Adipocyte (in vitro differentiated cells): ENCODE measurements around the gene ADCY3.

Experiments
- DNase-seq: peaks from one replicate; pipeline ENCODE4 v3.0.0-alpha.2; 2015; ENCODE audit warnings: low read depth
- H3K27me3 ChIP-seq: replicated peaks from 2 replicates; pipeline ENCODE4 v1.7.0; 2013; ENCODE audit warnings: mild to moderate bottlenecking, low read length, moderate library complexity; ENCODE audit not compliant: control insufficient read depth, insufficient read depth
- H3K36me3 ChIP-seq: 2 replicates; pipeline ENCODE4 v1.7.0; 2013; ENCODE audit warnings: low read length, mild to moderate bottlenecking, moderate library complexity; ENCODE audit not compliant: control insufficient read depth, insufficient read depth, severe bottlenecking
- H3K4me1 ChIP-seq: 2 replicates; pipeline ENCODE4 v1.7.0; 2013; ENCODE audit warnings: mild to moderate bottlenecking, low read length, moderate library complexity; ENCODE audit not compliant: control insufficient read depth, insufficient read depth
- H3K4me3 ChIP-seq: 2 replicates; pipeline ENCODE4 v1.7.0; 2013; ENCODE audit warnings: mild to moderate bottlenecking, low read length, moderate library complexity
- H3K9ac ChIP-seq: 2 replicates; pipeline ENCODE4 v1.7.0; 2013; ENCODE audit warnings: mild to moderate bottlenecking, low read length, moderate library complexity
- H3K9me3 ChIP-seq: 2 replicates; pipeline ENCODE4 v1.7.0; 2013; ENCODE audit warnings: mild to moderate bottlenecking, low read length, moderate library complexity; ENCODE audit not compliant: control insufficient read depth

Gene ADCY3

GRCh38 chr2:24797644-24798043, 122.4 kb downstream of the ADCY3 start:
- Histone ChIP-seq H3K27me3 (no peaks in the 10 kb centered on the region), H3K9me3 (no peaks in the 10 kb centered on the region), H3K9ac (no peak overlapping the region), H3K4me1 (peaks cover 4% of the 10 kb centered on the region), H3K4me3 (no peak overlapping the region), H3K36me3 (no peaks in the 10 kb centered on the region)
- DNase-seq, result no peak

DNA sequence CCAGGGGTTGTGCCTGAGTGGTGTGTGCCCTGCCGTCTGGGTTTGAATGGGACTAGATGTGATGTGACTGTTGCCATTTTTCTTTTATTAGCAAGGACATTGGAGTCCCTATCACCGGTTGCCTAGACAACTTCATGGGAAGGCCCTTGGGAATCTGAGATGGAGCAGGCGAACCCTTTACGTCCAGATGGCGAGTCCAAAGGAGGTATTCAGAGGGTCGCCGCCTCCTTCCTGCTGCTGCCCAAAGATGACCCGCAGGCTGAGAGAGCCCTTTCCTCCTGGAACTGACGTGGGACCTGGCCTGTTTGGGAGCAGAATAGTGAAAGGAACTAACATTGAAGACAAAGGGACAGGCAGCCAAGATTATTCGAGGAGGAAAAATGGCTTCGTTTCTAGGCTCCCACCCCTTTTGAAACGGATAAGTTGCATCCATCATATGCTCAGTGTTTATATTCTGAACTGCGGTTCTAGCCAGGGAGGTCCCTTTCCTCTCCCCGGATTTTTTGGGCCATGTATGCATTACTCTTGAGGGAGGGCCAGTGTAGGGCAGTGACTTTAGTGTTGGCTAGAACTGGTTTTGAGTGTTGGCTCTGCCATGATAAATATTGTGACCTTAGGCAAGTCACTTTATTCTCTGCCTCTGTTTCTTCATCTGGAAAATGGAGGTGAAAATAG, 126.1 kb downstream of the ADCY3 start:
- Histone ChIP-seq H3K4me1 (peaks cover 8% of the 10 kb centered on the region), H3K36me3 (peaks cover 10% of the 10 kb centered on the region)
- peak; percentile 45 for DNase-seq

DNA sequence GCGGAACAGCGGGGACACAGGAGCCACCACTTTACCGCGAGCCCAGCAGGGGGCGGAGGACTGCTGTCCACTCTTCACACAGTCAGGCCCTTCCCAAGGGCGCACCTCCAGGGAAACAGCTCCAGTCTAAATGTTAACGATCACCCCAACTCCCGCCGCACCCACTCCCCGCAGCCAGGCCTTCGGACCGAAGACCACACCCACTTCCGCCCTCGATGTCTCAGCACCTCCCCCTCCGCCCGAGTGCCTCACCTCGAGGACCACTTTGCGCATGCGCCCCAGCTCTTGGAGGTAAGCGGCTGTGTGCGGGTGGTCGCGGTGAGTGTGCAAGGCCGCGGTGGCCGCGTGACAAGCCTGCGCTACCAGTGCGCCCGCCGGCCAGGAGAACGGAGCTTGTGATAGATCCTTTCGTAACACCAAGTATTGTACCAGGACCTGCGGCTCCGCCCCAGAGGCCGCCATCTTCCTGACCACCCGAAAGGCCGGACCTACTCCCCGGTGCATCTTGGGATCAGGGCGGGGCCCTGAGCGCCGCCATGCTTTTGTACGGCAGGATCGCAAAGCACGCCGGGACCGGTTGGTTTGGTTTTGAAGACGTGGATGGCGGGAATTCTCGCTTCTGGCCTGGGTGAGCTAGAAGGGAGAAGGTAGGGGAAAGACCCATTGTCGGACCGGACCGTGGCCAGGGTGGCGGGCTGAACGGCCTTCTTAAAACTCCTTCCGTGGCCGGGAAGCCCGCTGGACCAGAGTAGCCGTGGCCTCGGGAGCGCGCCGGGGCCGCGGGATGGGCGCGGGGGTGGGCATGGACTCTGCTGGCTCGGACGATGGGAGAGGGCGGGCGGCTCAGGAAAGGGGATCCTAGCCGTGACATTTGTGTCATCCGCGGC, 126.9 kb downstream of the ADCY3 start, which contains the start of the genes CENPO and PTRHD1:
CENPO (plus strand) TSS at position 552 of the 887 bp plus-strand sequence. CDS start 495 bp downstream, outside the sequence.
PTRHD1 (minus strand) TSS at position 518 of the 887 bp plus-strand sequence; CDS start at position 504, 14 bp downstream.
- Histone ChIP-seq H3K9ac (peak within 1 kb of the TSS; percentile 95), H3K4me3 (peak within 1 kb of the TSS; percentile 88), H3K27me3 (no peaks in the 10 kb centered on the region), H3K9me3 (no peaks in the 10 kb centered on the region), H3K4me1 (peaks cover 8% of the 10 kb centered on the region), H3K36me3 (peaks cover 10% of the 10 kb centered on the region)
- peak; percentile 98 for DNase-seq

More for the DNA sequence above, 126.1 kb downstream of the ADCY3 start:
- Histone ChIP-seq H3K9ac (peak overlapping the region; percentile 95), H3K9me3 (no peaks in the 10 kb centered on the region), H3K27me3 (no peaks in the 10 kb centered on the region), H3K4me3 (peak overlapping the region; percentile 88)

DNA sequence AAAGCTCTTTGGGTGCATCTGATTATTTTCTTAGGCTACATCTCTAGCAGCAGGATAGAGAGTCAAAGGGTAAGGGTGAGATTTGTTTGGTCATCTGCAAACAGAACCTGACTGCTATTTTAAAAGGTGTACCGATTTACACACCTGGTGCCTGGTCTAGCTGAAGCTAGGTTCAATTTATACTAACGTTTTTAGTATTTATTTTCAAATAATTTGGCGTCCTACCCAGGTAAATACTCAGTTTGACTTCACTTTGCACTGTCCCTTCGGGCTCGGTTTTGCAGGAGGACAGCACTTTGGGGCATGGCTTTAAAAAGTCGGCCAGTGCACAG, 127.5 kb downstream of the ADCY3 start:
- no peaks in the 10 kb centered on the region for H3K9me3 ChIP-seq
- peaks cover 8% of the 10 kb centered on the region for H3K4me1 ChIP-seq
- peaks cover 10% of the 10 kb centered on the region for H3K36me3 ChIP-seq
- peak overlapping the region; percentile 95 for H3K9ac ChIP-seq
- H3K4me3 ChIP-seq, result peak overlapping the region; percentile 88
- H3K27me3 ChIP-seq, result no peaks in the 10 kb centered on the region
- no peak for DNase-seq

GRCh38 chr2:24791452-24791851, 128.6 kb downstream of the ADCY3 start:
- H3K9ac ChIP-seq, result no peak overlapping the region
- H3K36me3 ChIP-seq, result peaks cover 10% of the 10 kb centered on the region
- H3K4me1 ChIP-seq, result peaks cover 8% of the 10 kb centered on the region
- no peaks in the 10 kb centered on the region for H3K27me3 ChIP-seq
- no peaks in the 10 kb centered on the region for H3K9me3 ChIP-seq
- no peak for DNase-seq
- H3K4me3 ChIP-seq, result no peak overlapping the region

DNA sequence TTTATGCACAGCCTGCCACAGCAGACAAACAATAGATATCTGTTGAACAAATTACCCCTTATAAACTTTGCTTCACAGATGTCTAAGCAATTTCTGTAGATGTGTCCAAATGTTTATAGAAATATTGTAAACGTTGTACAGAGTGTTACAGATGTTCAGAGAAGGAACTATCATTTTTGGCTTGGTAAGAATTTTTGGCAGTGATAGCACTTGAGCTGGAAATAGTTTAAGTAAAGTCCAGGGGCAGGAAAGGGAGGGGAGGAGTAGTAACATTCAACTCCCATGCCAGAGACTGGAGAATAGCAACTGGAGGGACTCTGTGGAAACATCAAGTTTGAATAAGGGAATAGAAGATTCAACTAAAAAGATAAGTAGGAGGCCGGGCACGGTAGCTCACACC, 131.2 kb downstream of the ADCY3 start:
- no peaks in the 10 kb centered on the region for H3K27me3 ChIP-seq
- H3K4me3 ChIP-seq, result no peak overlapping the region
- peaks cover 10% of the 10 kb centered on the region for H3K36me3 ChIP-seq
- H3K9ac ChIP-seq, result no peak overlapping the region
- DNase-seq, result no peak
- H3K4me1 ChIP-seq, result peaks cover 3% of the 10 kb centered on the region
- no peaks in the 10 kb centered on the region for H3K9me3 ChIP-seq

DNA sequence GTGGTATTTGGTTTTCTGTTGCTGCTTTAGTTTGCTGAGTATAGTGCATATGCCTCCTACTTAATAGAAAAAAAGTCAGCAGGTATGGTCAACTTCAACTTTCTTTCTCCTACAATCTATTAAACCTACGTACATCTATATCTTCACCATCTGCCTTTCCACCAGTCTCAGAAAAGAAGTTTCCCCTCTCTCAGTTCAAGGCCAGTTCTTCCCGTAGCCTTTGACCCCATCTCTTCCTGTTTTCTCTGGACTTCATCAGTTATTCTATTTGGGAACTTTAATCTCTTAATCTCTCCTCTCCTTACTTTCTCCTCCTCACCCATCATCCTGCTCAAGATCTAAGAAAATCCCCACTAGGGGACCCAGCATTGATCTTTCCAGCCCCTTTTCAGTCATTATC, 132.5 kb downstream of the ADCY3 start:
- peaks cover 5% of the 10 kb centered on the region for H3K27me3 ChIP-seq
- no peak overlapping the region for H3K9ac ChIP-seq
- H3K4me1 ChIP-seq, result peaks cover 3% of the 10 kb centered on the region
- no peak overlapping the region for H3K4me3 ChIP-seq
- DNase-seq, result no peak
- no peaks in the 10 kb centered on the region for H3K9me3 ChIP-seq
- H3K36me3 ChIP-seq, result peaks cover 10% of the 10 kb centered on the region

DNA sequence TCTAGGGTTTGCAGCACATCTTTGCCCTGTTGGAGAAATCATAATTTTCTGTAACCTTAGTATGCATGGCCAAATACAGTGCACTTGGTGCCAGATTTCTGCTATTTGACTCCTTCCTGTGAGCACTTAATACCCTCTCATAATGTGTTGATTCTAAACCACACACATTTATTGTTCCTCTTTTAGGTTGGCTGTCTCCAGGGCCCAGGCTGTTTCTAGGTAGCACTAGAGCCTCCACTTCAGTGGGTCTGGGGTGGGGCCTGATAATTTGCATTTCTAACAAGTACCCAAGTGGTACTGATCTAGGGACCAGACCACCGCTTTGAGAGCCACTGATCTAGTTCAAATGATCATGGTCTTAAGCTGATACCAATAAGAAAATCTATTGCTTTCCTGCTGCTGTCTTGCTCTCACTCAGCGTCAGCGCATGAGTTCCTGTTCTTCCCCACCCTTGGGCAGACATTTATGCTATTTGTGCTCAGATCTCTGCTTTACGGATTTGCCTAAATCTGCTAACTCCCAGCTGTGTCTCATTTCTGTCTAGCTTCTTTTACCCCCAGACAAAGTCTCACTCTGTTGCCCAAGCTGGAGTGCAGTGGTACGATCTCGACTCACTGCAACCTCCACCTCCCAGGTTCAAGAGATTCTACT, 134.2 kb downstream of the ADCY3 start:
- no peak for DNase-seq

DNA sequence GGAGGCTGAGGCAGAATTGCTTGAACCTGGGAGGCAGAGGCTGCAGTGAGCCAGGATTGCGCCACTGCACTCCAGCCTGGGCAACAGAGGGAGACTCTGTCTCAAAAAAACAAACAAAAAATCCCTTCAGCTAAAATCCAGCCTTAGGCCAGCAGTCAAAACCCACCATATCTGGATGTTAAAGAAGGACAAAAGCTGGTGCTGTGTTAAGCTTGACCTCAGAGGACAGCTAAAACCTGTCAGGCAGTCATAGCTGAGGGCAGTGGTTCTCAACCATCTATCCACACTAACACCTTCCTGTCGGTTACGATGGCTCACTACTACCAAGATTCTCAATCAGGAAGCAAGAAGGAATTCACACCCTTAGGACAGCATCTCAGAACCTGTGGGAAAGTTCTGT, 136.4 kb downstream of the ADCY3 start:
- peaks cover 5% of the 10 kb centered on the region for H3K27me3 ChIP-seq
- H3K9me3 ChIP-seq, result no peaks in the 10 kb centered on the region
- H3K4me3 ChIP-seq, result no peak overlapping the region
- no peak overlapping the region for H3K9ac ChIP-seq
- no peaks in the 10 kb centered on the region for H3K36me3 ChIP-seq
- H3K4me1 ChIP-seq, result no peaks in the 10 kb centered on the region
- no peak for DNase-seq

More for the DNA sequence above, 134.2 kb downstream of the ADCY3 start:
- Histone ChIP-seq H3K4me1 (no peaks in the 10 kb centered on the region), H3K9ac (no peak overlapping the region), H3K9me3 (no peaks in the 10 kb centered on the region), H3K4me3 (no peak overlapping the region), H3K27me3 (peaks cover 5% of the 10 kb centered on the region), H3K36me3 (peaks cover 10% of the 10 kb centered on the region)

DNA sequence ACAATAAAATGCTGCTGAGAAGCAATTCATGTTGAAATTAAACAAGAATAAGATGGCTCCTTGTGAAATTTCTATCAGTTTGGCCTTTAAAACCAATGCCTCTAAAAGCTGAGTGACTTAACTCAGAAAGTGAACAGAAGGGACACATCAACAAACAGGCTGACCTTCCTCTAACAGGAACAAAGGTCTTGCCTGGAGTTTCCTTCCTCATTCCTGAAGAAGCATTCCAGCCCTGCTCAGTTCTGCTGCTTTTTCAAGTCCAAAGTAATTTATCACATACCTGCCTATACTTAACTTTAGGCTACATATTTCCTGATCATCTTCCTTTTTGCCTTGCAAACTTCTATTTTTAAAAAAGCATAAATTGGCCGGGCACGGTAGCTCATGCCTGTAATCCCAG, 140.9 kb downstream of the ADCY3 start:
- Histone ChIP-seq H3K9ac (no peak overlapping the region), H3K4me3 (no peak overlapping the region), H3K9me3 (no peaks in the 10 kb centered on the region), H3K27me3 (peaks cover 5% of the 10 kb centered on the region), H3K4me1 (no peaks in the 10 kb centered on the region), H3K36me3 (no peaks in the 10 kb centered on the region)
- DNase-seq, result no peak

DNA sequence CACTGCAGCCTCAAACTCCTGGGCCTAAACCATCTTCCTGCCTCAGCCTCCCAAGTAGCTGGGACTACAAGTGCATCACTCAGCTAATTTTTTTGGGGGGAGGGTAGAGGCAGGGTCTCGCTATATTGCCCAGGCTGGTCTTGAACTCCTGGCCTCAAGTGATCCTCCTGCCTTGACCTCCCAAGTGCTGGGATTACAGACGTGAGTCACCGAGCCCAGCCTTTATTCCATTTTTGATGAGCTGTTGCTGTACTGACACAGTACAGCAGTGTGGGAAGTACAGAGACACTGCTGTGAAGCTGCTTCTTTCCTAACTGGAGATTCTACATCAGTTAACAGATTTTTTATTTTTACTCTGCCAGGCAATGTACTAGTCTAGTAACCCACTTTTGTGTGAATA, 145.7 kb downstream of the ADCY3 start:
- Histone ChIP-seq H3K9ac (no peak overlapping the region), H3K27me3 (no peaks in the 10 kb centered on the region), H3K4me3 (no peak overlapping the region), H3K4me1 (no peaks in the 10 kb centered on the region), H3K9me3 (no peaks in the 10 kb centered on the region), H3K36me3 (peaks cover 9% of the 10 kb centered on the region)
- DNase-seq, result no peak
